HG03432 (cell line): ENCODE data around the gene GUK1.

Source experiments
- ATAC-seq: cut with Tn5 transposase; IDR thresholded peaks from one replicate; pipeline ENCODE4 v1.9.1; 2021; ENCODE audit warnings: mild to moderate bottlenecking, moderate library complexity; ENCODE audit not compliant: unreplicated experiment

The GUK1 gene

DNA sequence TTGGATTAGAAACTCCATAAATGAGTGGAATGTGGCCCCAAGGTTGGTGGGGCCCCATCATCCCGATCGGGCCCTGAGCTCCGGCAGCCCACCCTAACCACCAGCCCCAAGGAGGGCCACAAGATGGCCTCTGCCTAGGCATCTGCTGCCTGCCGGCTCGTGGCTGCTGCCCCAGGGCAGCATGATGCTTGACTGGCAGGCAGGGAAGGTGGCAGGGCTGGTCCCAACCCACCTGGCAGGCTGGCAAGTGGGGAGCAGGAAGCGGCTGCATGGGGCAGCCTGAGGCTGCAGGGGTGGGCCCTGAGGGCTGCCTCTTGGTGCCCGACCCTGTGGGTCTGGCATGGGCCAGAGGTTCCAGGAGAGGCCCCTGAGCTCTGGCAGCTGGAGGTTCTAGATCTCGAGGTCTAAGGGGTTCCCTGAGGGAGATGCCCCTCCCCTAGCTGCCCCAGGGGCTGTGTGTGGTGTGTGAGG, 8.9 kb downstream of the GUK1 start:
- ATAC-seq, result no peak

- no peak for ATAC-seq
These were observed 9.5 kb downstream of the GUK1 start, which contains the start of gene GJC2 for GRCh38 chr1:228149406-228150119. GJC2 (plus strand) TSS chr1:228149930; CDS start chr1:228157759, 7,829 bp downstream.

GRCh38 chr1:228150120-228150460, 10.0 kb downstream of the GUK1 start:
- no peak for ATAC-seq

- no peak for ATAC-seq
These were observed 10.5 kb downstream of the GUK1 start for GRCh38 chr1:228150461-228151179.

- no peak for ATAC-seq
These were observed 11.3 kb downstream of the GUK1 start for GRCh38 chr1:228151180-228151925.

- no peak for ATAC-seq
These were observed 12.2 kb downstream of the GUK1 start for GRCh38 chr1:228152097-228152917.

GRCh38 chr1:228152918-228153258, 12.8 kb downstream of the GUK1 start:
- ATAC-seq, result no peak

DNA sequence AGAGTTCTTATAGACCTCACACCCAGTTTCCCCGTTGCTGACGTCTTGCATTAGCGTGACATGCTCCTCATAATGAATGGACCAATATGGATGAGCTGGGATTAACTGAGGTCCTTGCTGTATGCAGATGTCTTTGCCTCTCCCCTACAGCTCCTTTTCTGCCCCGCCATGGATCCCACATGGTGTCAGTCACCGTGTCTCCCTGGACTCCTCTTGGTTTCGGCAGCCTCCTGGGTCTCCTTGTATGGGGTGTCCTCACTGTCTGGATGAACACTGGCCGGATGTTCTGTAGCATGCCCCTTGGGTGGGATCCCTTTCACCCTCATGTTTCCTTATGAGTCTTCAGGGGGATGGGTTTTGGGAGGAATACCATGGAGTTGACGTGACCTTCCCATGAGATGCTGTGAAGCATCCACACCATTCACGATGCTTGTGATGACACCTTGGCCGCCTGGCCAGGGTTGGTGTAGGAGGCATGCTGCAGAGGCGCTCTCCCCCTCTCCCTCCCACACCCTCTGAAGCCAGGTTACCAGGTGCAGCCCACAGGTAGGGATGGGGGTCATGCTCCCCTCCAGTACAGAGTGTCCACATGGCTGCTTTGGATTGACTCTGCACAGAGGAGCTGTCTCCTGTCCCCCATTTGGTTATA, 14.1 kb downstream of the GUK1 start:
- ATAC-seq, result no peak

DNA sequence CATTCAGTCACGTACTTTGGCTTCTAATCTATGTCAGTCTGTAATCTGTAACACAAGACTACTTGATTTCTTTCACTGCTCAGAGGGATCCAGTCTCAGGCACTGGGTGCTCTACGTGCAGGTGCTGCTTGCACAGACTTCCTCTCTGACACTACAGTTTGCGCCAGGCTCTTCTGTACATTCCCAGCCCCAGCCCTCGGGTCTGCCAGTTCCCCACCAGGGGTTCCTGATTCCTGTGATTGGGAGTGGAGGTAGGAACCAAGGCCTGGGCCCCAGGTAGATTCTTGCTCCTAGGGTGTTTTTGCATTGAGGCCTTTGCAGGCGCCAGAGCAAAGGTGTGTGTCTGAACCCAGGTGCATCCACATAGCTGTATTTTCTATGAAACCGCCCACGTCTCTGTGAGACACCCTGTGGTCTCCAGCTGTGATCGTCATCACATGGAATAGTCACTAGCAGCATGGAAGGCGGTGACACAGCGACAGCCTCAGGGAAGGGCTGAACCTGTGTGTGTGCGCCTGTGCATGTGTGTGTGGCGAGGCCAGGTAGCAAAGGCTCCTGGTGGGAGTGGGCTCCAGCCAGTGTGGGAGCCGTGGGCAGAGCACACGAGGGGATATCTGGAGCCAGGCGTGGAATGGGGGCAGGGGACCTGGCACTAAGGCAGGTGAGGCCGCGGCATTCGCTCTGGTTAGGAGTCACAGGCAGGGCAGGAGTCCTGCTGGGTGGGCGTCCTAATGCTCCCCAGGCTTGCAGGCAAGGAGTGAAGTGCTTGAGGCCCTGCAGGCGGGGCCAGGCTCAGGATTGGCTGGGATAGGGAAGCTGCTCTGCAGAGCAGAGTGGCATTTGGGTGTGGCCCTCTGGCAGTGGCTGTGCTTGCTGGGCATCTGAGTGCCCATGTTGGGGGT, 14.8 kb downstream of the GUK1 start:
- no peak for ATAC-seq

GRCh38 chr1:228155596-228156514, 15.8 kb downstream of the GUK1 start:
- ATAC-seq, result no peak

DNA sequence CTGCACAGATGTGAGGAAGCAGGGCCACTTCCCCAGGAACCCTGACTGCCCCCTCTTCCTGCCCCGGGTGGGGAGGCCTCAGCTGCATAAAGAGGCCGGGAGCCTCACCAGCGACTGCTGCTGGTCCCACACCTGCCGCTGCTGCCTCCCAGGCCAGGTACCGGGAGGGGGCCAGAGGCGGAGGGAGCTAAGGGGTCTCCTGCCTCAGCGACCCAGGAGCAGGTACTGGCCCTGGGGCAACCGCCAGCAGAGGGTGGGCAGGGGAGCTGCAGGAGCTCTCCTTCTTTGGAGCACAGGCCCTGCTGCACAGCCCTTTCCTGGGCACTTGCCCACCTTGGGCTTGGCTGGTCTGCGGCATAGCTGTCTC, 16.4 kb downstream of the GUK1 start:
- ATAC-seq, result no peak

DNA sequence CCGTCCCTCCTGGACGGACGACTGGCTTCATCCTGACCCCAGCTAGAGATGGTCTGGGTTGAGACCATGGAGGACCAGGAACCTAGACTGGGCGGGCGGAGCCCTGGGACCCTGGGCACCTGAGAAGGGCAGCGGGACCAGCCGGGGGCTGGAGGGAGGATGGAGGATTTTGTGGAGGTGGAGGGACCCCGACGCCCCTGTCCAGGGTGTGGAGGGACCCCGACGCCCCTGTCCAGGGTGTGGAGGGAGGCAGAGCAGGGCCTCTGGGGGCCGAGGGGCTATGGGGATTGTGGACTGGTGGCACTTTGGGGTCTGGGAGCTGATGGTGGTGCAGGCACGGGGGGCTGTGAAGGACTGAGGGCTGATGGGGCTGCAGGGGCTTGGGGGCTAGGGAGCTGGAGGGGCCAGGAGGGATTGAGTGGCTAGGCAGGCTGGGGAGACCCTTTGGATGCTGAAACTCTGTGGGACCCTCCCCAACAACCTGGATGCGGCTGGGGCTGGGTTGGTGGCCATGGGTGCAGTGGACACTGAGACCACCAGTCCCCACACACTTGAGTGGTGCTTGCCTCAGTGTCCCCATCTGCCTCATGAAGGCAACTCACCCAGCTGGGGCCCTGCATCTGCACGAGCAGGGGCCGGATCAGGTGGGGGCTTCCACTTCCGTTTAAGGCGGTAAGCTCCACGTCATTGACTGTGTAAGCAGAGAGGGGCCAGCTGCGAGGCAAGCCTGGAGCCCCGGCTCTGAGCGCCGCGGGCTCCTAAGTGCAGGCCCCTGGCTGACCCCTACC, 17.1 kb downstream of the GUK1 start:
- no peak for ATAC-seq

- ATAC-seq, result no peak
These were observed 17.6 kb downstream of the GUK1 start for GRCh38 chr1:228157729-228158126.

DNA sequence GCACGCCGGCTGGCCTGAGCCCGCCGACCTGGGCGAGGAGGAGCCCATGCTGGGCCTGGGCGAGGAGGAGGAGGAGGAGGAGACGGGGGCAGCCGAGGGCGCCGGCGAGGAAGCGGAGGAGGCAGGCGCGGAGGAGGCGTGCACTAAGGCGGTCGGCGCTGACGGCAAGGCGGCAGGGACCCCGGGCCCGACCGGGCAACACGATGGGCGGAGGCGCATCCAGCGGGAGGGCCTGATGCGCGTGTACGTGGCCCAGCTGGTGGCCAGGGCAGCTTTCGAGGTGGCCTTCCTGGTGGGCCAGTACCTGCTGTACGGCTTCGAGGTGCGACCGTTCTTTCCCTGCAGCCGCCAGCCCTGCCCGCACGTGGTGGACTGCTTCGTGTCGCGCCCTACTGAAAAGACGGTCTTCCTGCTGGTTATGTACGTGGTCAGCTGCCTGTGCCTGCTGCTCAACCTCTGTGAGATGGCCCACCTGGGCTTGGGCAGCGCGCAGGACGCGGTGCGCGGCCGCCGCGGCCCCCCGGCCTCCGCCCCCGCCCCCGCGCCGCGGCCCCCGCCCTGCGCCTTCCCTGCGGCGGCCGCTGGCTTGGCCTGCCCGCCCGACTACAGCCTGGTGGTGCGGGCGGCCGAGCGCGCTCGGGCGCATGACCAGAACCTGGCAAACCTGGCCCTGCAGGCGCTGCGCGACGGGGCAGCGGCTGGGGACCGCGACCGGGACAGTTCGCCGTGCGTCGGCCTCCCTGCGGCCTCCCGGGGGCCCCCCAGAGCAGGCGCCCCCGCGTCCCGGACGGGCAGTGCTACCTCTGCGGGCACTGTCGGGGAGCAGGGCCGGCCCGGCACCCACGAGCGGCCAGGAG, 18.3 kb downstream of the GUK1 start:
- no peak for ATAC-seq

GRCh38 chr1:228159008-228159665, 19.1 kb downstream of the GUK1 start:
- no peak for ATAC-seq

DNA sequence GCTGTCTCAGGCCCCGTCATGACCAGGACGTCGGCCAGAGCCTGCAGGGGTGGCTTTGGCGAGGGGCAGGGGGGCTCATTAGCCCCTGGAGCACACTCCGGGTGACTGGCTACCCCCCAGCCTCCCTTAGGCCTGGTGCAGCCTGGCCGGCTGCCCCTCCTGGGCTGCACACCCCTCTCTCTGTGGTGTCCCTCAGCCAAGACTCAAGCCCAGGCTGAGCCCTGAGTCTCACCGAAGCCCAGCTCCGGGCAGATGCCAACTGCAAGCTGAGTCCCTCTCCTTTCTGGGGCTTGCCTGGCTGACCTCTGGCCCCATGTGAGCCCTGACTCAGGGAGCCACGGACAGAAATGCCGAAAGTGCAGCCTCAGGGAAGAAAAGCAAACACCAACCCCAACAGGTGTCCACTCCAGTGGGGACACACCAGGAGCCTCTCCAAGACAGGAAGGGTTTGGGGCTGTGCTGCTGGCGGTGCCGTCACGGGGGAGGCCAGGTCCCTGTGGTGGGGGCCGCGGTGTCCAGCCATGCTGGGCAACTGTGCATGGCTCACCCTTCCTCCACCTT, 20.2 kb downstream of the GUK1 start:
- no peak for ATAC-seq
